Measurements from ENCODE around the gene SLC22A9. TPM values are rescaled to one million over a fixed set of nuclear protein-coding genes. Genes with fewer than 3 reads are reported as not detected.
A peak's percentile ranks its signal among the peaks of the same experiment; 100 is the strongest.

Gene SLC22A9
- total RNA-seq, 1 donor from 2014 or later, result not detected

DNA sequence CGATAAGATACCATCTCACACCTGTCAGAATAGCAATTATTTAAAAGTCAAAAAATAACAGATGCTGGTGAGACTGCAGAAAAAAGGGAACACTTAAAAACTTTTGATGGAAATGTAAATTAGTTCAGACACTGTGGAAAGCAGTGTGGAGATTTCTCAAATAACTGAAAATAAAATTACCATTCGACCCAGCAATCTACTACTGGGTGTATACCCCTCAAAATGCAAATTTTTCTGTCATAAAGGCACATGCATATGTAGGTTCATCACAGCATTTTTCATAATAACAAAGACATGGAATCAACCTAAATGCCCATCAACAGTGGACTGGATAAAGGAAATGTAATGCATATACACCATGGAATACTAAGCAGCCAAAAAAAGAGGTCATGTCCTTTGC, 10.5 kb downstream of the SLC22A9 start:
- no peaks in the 10 kb centered on the region for H3K36me3 Mint-ChIP-seq
- no peak for DNase-seq (ENCODE audit: low spot score)
- no peak overlapping the region for H3K4me3 Mint-ChIP-seq
- Histone ChIP-seq H3K27me3 (no peaks in the 10 kb centered on the region), H3K4me2 (no peak overlapping the region), H3K4me1 (no peaks in the 10 kb centered on the region), H3K36me3 (no peaks in the 10 kb centered on the region), H3K4me3 (no peak overlapping the region), H3K27ac (no peak overlapping the region), H3K9me3 (ENCODE audit: low read depth) (no peaks in the 10 kb centered on the region), H3K9ac (no peak overlapping the region), H3F3A (ENCODE audit: low read depth) (no peaks in the 10 kb centered on the region), H2AFZ (replicated peaks) (no peak overlapping the region), H3K79me2 (ENCODE audit: low read depth) (no peaks in the 10 kb centered on the region), H4K20me1 (ENCODE audit: low read depth) (no peaks in the 10 kb centered on the region)
- no peaks in the 10 kb centered on the region for H3K9me3 Mint-ChIP-seq
- no peaks in the 10 kb centered on the region for H3K4me1 Mint-ChIP-seq
- TF ChIP-seq, protein P1, sequence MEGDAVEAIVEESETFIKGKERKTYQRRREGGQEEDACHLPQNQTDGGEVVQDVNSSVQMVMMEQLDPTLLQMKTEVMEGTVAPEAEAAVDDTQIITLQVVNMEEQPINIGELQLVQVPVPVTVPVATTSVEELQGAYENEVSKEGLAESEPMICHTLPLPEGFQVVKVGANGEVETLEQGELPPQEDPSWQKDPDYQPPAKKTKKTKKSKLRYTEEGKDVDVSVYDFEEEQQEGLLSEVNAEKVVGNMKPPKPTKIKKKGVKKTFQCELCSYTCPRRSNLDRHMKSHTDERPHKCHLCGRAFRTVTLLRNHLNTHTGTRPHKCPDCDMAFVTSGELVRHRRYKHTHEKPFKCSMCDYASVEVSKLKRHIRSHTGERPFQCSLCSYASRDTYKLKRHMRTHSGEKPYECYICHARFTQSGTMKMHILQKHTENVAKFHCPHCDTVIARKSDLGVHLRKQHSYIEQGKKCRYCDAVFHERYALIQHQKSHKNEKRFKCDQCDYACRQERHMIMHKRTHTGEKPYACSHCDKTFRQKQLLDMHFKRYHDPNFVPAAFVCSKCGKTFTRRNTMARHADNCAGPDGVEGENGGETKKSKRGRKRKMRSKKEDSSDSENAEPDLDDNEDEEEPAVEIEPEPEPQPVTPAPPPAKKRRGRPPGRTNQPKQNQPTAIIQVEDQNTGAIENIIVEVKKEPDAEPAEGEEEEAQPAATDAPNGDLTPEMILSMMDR (IDR thresholded peaks at IDR 0.05), result no peak
- TF ChIP-seq EZH2 (IDR thresholded peaks at IDR 0.05) (no peak), EZH2phosphoT487 (IDR thresholded peaks at IDR 0.05) (no peak)
- no peak overlapping the region for H3K27ac Mint-ChIP-seq
- no peaks in the 10 kb centered on the region for H3K27me3 Mint-ChIP-seq (ENCODE audit: insufficient read depth, low read depth)

DNA sequence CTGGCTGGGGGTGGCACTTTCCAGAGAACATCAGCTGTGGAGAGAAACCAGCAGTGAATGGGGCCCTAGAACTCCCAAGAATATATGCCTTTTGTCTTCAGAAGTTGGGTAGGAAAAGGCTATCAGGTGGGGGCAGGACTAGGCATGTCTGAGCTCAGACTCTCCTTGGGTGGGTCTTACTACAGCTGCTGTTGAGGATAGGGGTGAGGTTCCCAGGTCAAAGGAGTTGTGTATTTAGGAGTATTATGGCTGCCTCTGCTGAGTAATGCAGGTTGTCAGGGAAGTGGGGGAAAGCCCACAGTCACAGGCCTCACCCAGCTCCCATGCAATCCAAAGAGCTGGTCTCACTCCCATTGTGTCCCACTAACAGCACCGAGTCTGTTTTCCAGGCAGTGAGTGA, 26.1 kb downstream of the SLC22A9 start:
- H2AFZ ChIP-seq (replicated peaks), result peak overlapping the region; percentile 6
- H3K9ac ChIP-seq, result no peak overlapping the region
- Mint-ChIP-seq H3K27ac (no peak overlapping the region), H3K27me3 (ENCODE audit: insufficient read depth, low read depth) (no peaks in the 10 kb centered on the region), H3K4me3 (no peak overlapping the region), H3K36me3 (no peaks in the 10 kb centered on the region), H3K9me3 (no peaks in the 10 kb centered on the region), H3K4me1 (no peaks in the 10 kb centered on the region)
- no peaks in the 10 kb centered on the region for H3K27me3 ChIP-seq
- no peak for TF ChIP-seq EZH2 (IDR thresholded peaks at IDR 0.05)
- TF ChIP-seq EZH2phosphoT487 (IDR thresholded peaks at IDR 0.05), result no peak
- TF ChIP-seq, protein P1 (IDR thresholded peaks at IDR 0.05), result no peak
- no peaks in the 10 kb centered on the region for H3K9me3 ChIP-seq (ENCODE audit: low read depth)
- H3K4me3 ChIP-seq, result no peak overlapping the region
- no peaks in the 10 kb centered on the region for H4K20me1 ChIP-seq (ENCODE audit: low read depth)
- no peaks in the 10 kb centered on the region for H3K79me2 ChIP-seq (ENCODE audit: low read depth)
- H3K27ac ChIP-seq, result no peak overlapping the region
- no peaks in the 10 kb centered on the region for H3K4me1 ChIP-seq
- no peak overlapping the region for H3K4me2 ChIP-seq
- DNase-seq (ENCODE audit: low spot score), result no peak
- no peaks in the 10 kb centered on the region for H3F3A ChIP-seq (ENCODE audit: low read depth)
- H3K36me3 ChIP-seq, result no peaks in the 10 kb centered on the region

DNA sequence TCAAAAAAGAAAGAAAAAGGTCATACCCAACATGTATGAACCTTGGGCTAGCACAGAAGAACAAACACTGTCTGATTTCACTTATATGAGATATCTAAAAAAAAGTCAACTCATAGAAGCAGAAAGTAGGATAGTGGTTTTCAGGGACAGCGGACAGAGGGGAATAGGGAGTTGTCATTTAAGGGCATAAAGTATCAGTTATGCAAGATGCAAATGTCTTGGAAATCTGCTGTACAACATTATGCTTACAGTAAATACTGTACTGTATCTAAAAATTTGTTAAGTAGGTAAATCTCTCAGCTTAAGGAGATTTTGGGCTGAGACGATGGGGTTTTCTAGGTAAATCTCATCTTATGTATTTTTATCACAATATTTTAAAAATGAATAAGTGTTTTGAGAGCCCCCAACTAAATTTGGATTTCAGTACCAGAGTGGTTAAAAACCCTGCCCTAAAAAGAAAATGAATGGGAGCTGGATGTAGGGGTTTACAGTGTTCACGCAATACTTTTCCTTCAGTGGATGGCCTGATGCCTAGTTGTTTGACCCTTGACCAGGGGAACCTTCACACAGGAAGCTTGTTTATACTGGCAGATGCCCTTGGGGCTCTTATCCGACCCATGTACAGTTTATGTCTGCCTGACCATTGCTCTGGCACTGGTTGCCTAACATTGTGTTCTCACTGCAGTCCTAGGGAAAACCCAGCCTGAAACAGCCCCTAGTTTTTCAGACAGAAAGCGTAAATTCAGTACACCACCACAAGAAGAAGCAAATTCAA, 34.8 kb downstream of the SLC22A9 start:
- no peak for TF ChIP-seq EZH2 (IDR thresholded peaks at IDR 0.05)
- TF ChIP-seq EZH2phosphoT487 (IDR thresholded peaks at IDR 0.05), result no peak
- TF ChIP-seq, protein P1 (IDR thresholded peaks at IDR 0.05), result no peak
- Histone ChIP-seq H3K79me2 (ENCODE audit: low read depth) (no peaks in the 10 kb centered on the region), H3K27me3 (no peaks in the 10 kb centered on the region), H3K9me3 (ENCODE audit: low read depth) (no peaks in the 10 kb centered on the region), H3K36me3 (no peaks in the 10 kb centered on the region), H3K27ac (no peak overlapping the region), H3F3A (ENCODE audit: low read depth) (no peaks in the 10 kb centered on the region), H3K4me3 (no peak overlapping the region), H2AFZ (replicated peaks) (no peak overlapping the region), H4K20me1 (ENCODE audit: low read depth) (no peaks in the 10 kb centered on the region), H3K9ac (no peak overlapping the region), H3K4me1 (no peaks in the 10 kb centered on the region), H3K4me2 (no peak overlapping the region)
- Mint-ChIP-seq H3K4me1 (no peaks in the 10 kb centered on the region), H3K27ac (no peak overlapping the region), H3K27me3 (ENCODE audit: insufficient read depth, low read depth) (no peaks in the 10 kb centered on the region), H3K9me3 (no peaks in the 10 kb centered on the region), H3K36me3 (no peaks in the 10 kb centered on the region), H3K4me3 (no peak overlapping the region)
- no peak for DNase-seq (ENCODE audit: low spot score)

Measured in neural progenitor cell (in vitro differentiated cells).